GM21526 (cell line): ENCODE data around the gene ATP4A.

Experiments
- ATAC-seq: cut with Tn5 transposase; IDR thresholded peaks from one replicate; pipeline ENCODE4 v1.9.1; 2021; ENCODE audit warnings: moderate library complexity; ENCODE audit not compliant: unreplicated experiment, low FRiP score

The ATP4A gene

GRCh38 chr19:35566738-35567137 is 3.3 kb upstream of the ATP4A start:
- ATAC-seq: no peak

GRCh38 chr19:35565016-35565856 is 1.8 kb upstream of the ATP4A start:
- no peak for ATAC-seq

- no peak for ATAC-seq
Observed at GRCh38 chr19:35562776-35563175, 682 bp downstream of the ATP4A start.

- no peak for ATAC-seq
Observed at GRCh38 chr19:35562336-35562735, 1.1 kb downstream of the ATP4A start.

- no peak for ATAC-seq
Observed at GRCh38 chr19:35561436-35561835, 2.0 kb downstream of the ATP4A start.

GRCh38 chr19:35560677-35561076 is 2.8 kb downstream of the ATP4A start:
- ATAC-seq: no peak

GRCh38 chr19:35560271-35560670 is 3.2 kb downstream of the ATP4A start:
- no peak for ATAC-seq

GRCh38 chr19:35559781-35560180 is 3.7 kb downstream of the ATP4A start:
- no peak for ATAC-seq

GRCh38 chr19:35559281-35559659 is 4.2 kb downstream of the ATP4A start:
- ATAC-seq: no peak

- no peak for ATAC-seq
Observed at GRCh38 chr19:35558400-35559280, 4.8 kb downstream of the ATP4A start.

- no peak for ATAC-seq
Observed at GRCh38 chr19:35557539-35558399, 5.7 kb downstream of the ATP4A start.

- ATAC-seq: no peak
Observed at GRCh38 chr19:35556846-35557538, 6.5 kb downstream of the ATP4A start.

- ATAC-seq: no peak
Observed at GRCh38 chr19:35556025-35556590, 7.3 kb downstream of the ATP4A start.

- ATAC-seq: no peak
Observed at GRCh38 chr19:35555301-35556005, 8.0 kb downstream of the ATP4A start.

GRCh38 chr19:35554076-35554475 is 9.4 kb downstream of the ATP4A start:
- ATAC-seq: no peak

- no peak for ATAC-seq
Observed at GRCh38 chr19:35553385-35554000, 10.0 kb downstream of the ATP4A start.

- ATAC-seq: no peak
Observed at GRCh38 chr19:35552534-35553384, 10.7 kb downstream of the ATP4A start.
